Umbilical cord (tissue), 2 donors: Measurements from ENCODE around the gene CPED1. TPM values are rescaled to one million over a fixed set of nuclear protein-coding genes. Genes with fewer than 3 reads are reported as not detected.
"Not testable (repeated sequence)": the region's sequence is repeated elsewhere in the genome, so short reads cannot be mapped to it uniquely, and the experiment has no call there.

Experiments
- DNase-seq: peaks from one replicate; pipeline ENCODE4 v3.0.0-alpha.2; 2015; ENCODE audit warnings: low spot score
- total RNA-seq: library from RNA; depleted of rRNA; stranded (reverse); fragments of >200 nt; gene quantifications from one replicate; pipeline ENCODE4 v1.2.3, GENCODE V29; 2014; ENCODE audit warnings: low replicate concordance; ENCODE audit not compliant: insufficient read depth

Gene CPED1
- total RNA-seq, 1 donor from 2014 or later: 64.8 TPM

GRCh38 chr7:120981117-120981516 is 7.4 kb upstream of the CPED1 start:
- no peak for DNase-seq

GRCh38 chr7:120981888-120982615 is 6.5 kb upstream of the CPED1 start:
- DNase-seq: no peak

GRCh38 chr7:120983592-120983991 is 4.9 kb upstream of the CPED1 start:
- not testable (repeated sequence) for DNase-seq

GRCh38 chr7:120984406-120984805 is 4.1 kb upstream of the CPED1 start:
- DNase-seq: no peak

- DNase-seq: peak; percentile 96
Observed at GRCh38 chr7:120985130-120985758, 3.3 kb upstream of the CPED1 start.

GRCh38 chr7:120985839-120986238 is 2.7 kb upstream of the CPED1 start:
- DNase-seq: no peak

- peak; percentile 61 for DNase-seq
Observed at GRCh38 chr7:120986650-120987049, 1.9 kb upstream of the CPED1 start.

GRCh38 chr7:120987280-120987679 is 1.2 kb upstream of the CPED1 start:
- DNase-seq: no peak

GRCh38 chr7:120987683-120988590 is 574 bp upstream of the CPED1 start:
- DNase-seq: peak; percentile 98

- peak; percentile 67 for DNase-seq
Observed at GRCh38 chr7:120989257-120990220, 1.0 kb downstream of the CPED1 start.

- peak; percentile 49 for DNase-seq
Observed at GRCh38 chr7:120990468-120991118, 2.1 kb downstream of the CPED1 start.

- no peak for DNase-seq
Observed at GRCh38 chr7:120991161-120991560, 2.6 kb downstream of the CPED1 start.

- peak; percentile 43 for DNase-seq
Observed at GRCh38 chr7:120991581-120991980, 3.1 kb downstream of the CPED1 start.

- no peak for DNase-seq
Observed at GRCh38 chr7:120992272-120992964, 3.9 kb downstream of the CPED1 start.

- DNase-seq: no peak
Observed at GRCh38 chr7:120992965-120993494, 4.5 kb downstream of the CPED1 start.

GRCh38 chr7:120993553-120994191 is 5.2 kb downstream of the CPED1 start:
- no peak for DNase-seq

- no peak for DNase-seq
Observed at GRCh38 chr7:120994512-120995410, 6.2 kb downstream of the CPED1 start.

GRCh38 chr7:120995654-120996053 is 7.1 kb downstream of the CPED1 start:
- DNase-seq: no peak
